Lung (tissue), 12 donors: ENCODE measurements around the gene EDAR. TPM values are rescaled to one million over a fixed set of nuclear protein-coding genes. Genes with fewer than 3 reads are reported as not detected.

Source experiments
- ATAC-seq: fragments of 200-7000 bp; cut with Tn5 transposase; one replicate; pipeline ENCODE4 v1.9.1; 2020; ENCODE audit warnings: moderate number of reproducible peaks; ENCODE audit not compliant: insufficient read depth, low FRiP score
- DNase-seq, 3 donors: peaks; one replicate each; pipeline ENCODE4 v3.0.0-alpha.2; 2013 to 2017
- H3K27ac ChIP-seq, 2 donors: one replicate each; pipeline ENCODE4 v1.5.1; 2013; ENCODE audit warnings: mild to moderate bottlenecking in 2 of 2, moderate library complexity in 2 of 2, control low read depth in 1 of 2, inconsistent platforms in 1 of 2, low read depth in 1 of 2, low read length in 1 of 2
- H3K27me3 ChIP-seq, 3 donors: one replicate each; pipeline ENCODE4 v1.5.1; 2013; ENCODE audit warnings: low read length in 2 of 3; ENCODE audit not compliant: control insufficient read depth in 3 of 3, insufficient read depth in 3 of 3
- H3K36me3 ChIP-seq, 4 donors: one replicate each; pipeline ENCODE4 v1.5.1; 2013; ENCODE audit warnings: low read length in 4 of 4, mild to moderate bottlenecking in 1 of 4, moderate library complexity in 1 of 4; ENCODE audit not compliant: control insufficient read depth in 4 of 4, insufficient read depth in 4 of 4
- H3K4me1 ChIP-seq, 5 donors: one replicate each; pipeline ENCODE4 v1.5.1; 2013; ENCODE audit warnings: low read length in 5 of 5, mild to moderate bottlenecking in 2 of 5, moderate library complexity in 1 of 5; ENCODE audit not compliant: control insufficient read depth in 5 of 5, insufficient read depth in 5 of 5
- H3K4me3 ChIP-seq: one replicate; pipeline ENCODE4 v1.5.1; 2013; ENCODE audit warnings: mild to moderate bottlenecking, control low read depth, moderate library complexity
- H3K9ac ChIP-seq, 2 donors: one replicate each; pipeline ENCODE4 v1.5.1; 2013; ENCODE audit warnings: low read length in 2 of 2, control low read depth in 1 of 2; ENCODE audit not compliant: insufficient read depth in 1 of 2
- H3K9me3 ChIP-seq, 4 donors: one replicate each; pipeline ENCODE4 v1.5.1; 2013; ENCODE audit warnings: low read length in 3 of 4, mild to moderate bottlenecking in 1 of 4, moderate library complexity in 1 of 4; ENCODE audit not compliant: control insufficient read depth in 4 of 4, insufficient read depth in 3 of 4
- WGBS, 2 donors: extraction: QIAGEN DNeasy Blood & Tissue Kit; methylation state at CpG; one replicate each; pipeline ENCODE4 v1.1.7; 2013; 5-methylcytosine and 5-hydroxymethylcytosine counted together
- polyA plus RNA-seq, 2 donors: library from polyadenylated mRNA; stranded (reverse); fragments of 200-250 nt; gene quantifications; one replicate each; pipeline ENCODE4 v1.2.1, GENCODE V29; 2013
- total RNA-seq, 2 donors: library from RNA; depleted of rRNA in 1 of 2; stranded (reverse); fragments of >200 nt in 1 of 2; gene quantifications; one replicate each; pipeline ENCODE4 v1.2.1, GENCODE V29; 2014 to 2021
- TF ChIP-seq, protein P1 (sequence below): IDR thresholded peaks from 2 replicates; pipeline ENCODE4 v1.5.1; 2012; ENCODE audit warnings: mild to moderate bottlenecking; ENCODE audit errors: control extremely low read depth, extremely low read depth
- donor health status: control.
- donor health status: control.
- donor health status: Bipolar disorder and iron deficiency.
- donor health status: healthy.
- donor health status: DM: yes; HTN: yes; CAD: no.

Gene EDAR
- total and polyA plus RNA-seq, 4 donors = 0.02 to 0.37 (median 0.10) TPM; not detected in 1

DNA sequence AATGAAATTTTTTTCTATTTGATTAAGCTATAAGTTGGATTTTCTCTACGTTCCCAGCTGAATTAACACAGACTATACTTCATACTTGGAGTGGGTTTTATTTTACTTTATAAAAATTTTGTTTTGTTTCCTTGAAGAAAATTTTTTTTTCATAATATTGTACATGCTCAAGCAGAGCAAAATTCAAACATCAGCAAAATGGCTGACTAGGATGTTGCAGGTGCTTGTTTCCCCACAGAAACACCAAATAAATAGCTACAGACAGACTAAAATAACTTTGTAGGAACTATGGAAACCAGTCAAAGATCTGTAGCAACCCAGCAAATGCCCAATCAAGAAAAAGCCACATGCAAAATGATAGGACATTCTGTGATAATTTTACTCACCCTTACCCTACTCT is 120.1 kb downstream of the EDAR start:
- no peak overlapping the region for H3K27ac ChIP-seq
- H3K9ac ChIP-seq = no peak overlapping the region
- DNase-seq = no peak
- H3K9me3 ChIP-seq = peaks cover 0 to 16% (median 6%) of the 10 kb centered on the region in 4 donors
- H3K36me3 ChIP-seq = peaks cover 0 to 12% (median 0%) of the 10 kb centered on the region in 4 donors
- TF ChIP-seq, protein P1, sequence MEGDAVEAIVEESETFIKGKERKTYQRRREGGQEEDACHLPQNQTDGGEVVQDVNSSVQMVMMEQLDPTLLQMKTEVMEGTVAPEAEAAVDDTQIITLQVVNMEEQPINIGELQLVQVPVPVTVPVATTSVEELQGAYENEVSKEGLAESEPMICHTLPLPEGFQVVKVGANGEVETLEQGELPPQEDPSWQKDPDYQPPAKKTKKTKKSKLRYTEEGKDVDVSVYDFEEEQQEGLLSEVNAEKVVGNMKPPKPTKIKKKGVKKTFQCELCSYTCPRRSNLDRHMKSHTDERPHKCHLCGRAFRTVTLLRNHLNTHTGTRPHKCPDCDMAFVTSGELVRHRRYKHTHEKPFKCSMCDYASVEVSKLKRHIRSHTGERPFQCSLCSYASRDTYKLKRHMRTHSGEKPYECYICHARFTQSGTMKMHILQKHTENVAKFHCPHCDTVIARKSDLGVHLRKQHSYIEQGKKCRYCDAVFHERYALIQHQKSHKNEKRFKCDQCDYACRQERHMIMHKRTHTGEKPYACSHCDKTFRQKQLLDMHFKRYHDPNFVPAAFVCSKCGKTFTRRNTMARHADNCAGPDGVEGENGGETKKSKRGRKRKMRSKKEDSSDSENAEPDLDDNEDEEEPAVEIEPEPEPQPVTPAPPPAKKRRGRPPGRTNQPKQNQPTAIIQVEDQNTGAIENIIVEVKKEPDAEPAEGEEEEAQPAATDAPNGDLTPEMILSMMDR = no peak
- no peak overlapping the region for H3K4me3 ChIP-seq
- H3K27me3 ChIP-seq = no peaks in the 10 kb centered on the region
- 78 to 97% methylated on average over 1 of the region's 1 CpG for WGBS, 2 donors
- H3K4me1 ChIP-seq = no peaks in the 10 kb centered on the region
- ATAC-seq = no peak

DNA sequence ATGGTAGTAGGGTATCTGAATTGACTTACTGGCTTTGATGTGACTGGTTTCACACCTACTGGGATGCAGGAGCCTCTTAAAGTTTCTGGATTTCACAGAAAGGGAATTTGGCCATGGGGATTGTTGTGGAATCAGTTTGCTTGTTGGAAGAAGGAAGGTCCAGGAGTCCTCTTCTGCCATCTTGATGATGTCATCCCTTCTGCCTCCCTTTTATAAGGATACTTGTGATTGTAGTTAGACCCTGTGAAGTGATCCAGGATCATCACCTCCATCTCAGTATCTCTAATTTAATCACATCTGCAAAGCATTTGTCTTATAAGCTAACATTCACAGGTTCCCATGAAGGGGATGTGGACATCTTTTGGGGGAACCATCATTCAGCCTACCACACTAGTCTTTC is 123.0 kb downstream of the EDAR start:
- H3K27me3 ChIP-seq = no peaks in the 10 kb centered on the region
- ATAC-seq (no peak), DNase-seq (no peak)
- no peak overlapping the region for H3K4me3 ChIP-seq
- H3K36me3 ChIP-seq = peaks cover 0 to 12% (median 0%) of the 10 kb centered on the region in 4 donors
- no peak overlapping the region for H3K9ac ChIP-seq
- no peaks in the 10 kb centered on the region for H3K4me1 ChIP-seq
- peaks cover 0 to 16% (median 6%) of the 10 kb centered on the region in 4 donors for H3K9me3 ChIP-seq
- TF ChIP-seq, protein P1 = no peak
- H3K27ac ChIP-seq = no peak overlapping the region

DNA sequence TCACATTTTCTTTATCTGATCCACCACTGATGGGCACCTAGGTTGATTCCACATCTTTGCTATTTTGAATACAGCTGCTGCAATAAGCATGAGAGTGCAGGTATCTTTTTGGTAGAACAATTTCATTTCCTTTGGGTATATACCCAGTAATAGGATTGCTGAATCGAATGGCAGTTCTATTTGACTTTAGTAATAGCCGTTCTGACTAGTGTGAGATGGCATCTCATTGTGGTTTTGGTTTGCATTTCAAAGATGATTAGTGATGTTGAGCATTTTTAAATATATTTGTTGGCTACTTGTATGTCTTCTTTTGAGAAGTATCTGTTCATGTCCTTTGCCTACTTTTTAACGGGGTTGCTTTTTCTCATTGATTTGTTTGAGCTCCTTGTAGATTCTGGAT is 130.1 kb downstream of the EDAR start:
- Histone ChIP-seq H3K9ac (no peak overlapping the region), H3K4me3 (no peak overlapping the region), H3K4me1 (no peaks in the 10 kb centered on the region), H3K27ac (no peak overlapping the region), H3K9me3 (no peaks in the 10 kb centered on the region), H3K27me3 (no peaks in the 10 kb centered on the region), H3K36me3 (peaks cover 0 to 3% (median 0%) of the 10 kb centered on the region in 4 donors)
- WGBS, 2 donors = 88 to 95% methylated on average over 3 of the region's 3 CpGs
- DNase-seq (no peak), ATAC-seq (no peak)
- TF ChIP-seq, protein P1 = no peak

DNA sequence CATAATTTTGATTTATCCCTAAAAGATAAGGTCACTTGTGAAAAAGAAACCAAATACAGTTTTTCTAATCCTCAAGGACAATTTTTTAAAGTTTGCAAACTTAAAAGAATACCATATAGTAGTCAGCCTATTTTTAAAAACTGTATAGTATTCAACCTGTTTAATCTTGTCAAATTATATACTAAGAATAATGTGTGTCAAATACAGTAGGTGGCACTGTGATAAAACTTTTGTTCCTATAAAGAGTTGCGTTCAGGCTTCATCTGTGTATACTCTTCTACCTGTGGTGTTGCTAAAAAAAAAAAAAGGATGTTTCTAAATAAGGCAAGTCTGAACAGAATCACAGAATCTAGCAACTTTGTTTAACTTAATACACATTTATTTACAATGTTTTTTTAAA is 133.8 kb downstream of the EDAR start:
- Histone ChIP-seq H3K4me1 (no peaks in the 10 kb centered on the region), H3K36me3 (peaks cover 0 to 12% (median 6%) of the 10 kb centered on the region in 4 donors), H3K4me3 (no peak overlapping the region), H3K27me3 (no peaks in the 10 kb centered on the region), H3K9me3 (no peaks in the 10 kb centered on the region), H3K9ac (no peak overlapping the region), H3K27ac (no peak overlapping the region)
- peak in 2 of 3 donors; percentile 35 to 38 for DNase-seq
- WGBS, 2 donors = 33 to 53% methylated on average over 1 of the region's 1 CpG
- TF ChIP-seq, protein P1 = no peak
- no peak for ATAC-seq
